GM19043 (cell line): ENCODE results near the gene DICER1.

ENCODE experiments used
- ATAC-seq: cut with Tn5 transposase; IDR thresholded peaks from one replicate; pipeline ENCODE4 v1.9.1; 2021; ENCODE audit warnings: low read depth; ENCODE audit not compliant: unreplicated experiment

DICER1 gene

GRCh38 chr14:95095996-95096395 lies 61.3 kb downstream of the DICER1 start:
- ATAC-seq, result no peak

DNA sequence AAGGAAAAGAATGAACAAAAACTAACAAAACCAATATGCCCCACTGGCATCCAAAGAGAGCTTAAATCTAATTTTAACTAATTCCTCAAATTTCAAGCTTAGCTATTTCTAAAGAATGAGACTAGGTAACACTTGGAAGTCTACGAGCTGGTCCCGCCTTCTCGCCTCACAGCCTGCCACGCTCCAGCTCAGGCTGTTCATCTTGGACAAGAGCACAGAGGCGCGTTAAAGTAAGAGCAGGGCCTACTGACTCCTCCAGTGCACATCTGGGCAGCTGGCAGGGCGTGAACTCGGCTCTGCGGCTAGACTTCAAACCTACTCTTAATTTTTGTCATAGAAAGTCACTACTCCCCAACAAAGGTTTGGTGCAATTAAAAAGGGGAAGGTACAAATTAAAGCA lies 64.6 kb downstream of the DICER1 start:
- no peak for ATAC-seq

DNA sequence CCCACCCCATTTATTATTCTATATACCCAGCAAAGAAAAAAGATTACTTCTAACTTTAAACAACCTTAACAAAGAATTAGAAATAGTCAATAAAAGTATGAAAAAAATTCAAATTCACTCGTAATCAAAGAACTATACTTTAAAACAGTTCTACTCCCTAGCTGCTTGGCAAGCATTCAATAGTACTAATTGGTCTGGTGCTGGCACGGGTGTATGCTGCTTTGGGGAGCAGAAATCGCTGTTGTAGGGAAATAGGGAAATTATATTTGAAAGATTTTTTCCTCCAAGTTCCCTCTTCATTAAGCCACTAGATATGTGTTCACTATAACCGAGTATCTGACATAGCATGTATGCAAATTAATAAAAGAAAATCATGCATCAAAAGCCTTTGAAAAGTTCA lies 65.7 kb downstream of the DICER1 start:
- ATAC-seq, result no peak

DNA sequence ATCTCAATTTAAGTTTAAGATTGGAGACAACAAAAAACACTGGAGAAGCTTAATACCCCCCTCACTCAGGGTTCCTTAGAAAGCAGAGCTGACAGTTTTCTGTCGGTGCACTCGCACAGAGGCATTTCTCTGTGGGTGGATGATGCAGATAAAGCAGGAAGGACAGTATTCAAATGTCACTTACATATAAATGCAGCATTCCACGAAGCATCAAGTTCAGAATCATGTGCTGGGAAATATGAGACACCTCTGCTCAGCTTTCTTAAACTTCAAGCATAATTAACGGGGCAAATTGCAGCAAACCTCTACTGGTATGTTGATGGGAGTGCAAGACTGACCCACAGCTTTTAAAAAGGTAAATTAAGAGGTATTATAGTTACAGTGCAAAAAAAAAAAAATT lies 68.7 kb downstream of the DICER1 start:
- no peak for ATAC-seq

GRCh38 chr14:95087619-95088018 lies 69.7 kb downstream of the DICER1 start:
- ATAC-seq, result no peak

DNA sequence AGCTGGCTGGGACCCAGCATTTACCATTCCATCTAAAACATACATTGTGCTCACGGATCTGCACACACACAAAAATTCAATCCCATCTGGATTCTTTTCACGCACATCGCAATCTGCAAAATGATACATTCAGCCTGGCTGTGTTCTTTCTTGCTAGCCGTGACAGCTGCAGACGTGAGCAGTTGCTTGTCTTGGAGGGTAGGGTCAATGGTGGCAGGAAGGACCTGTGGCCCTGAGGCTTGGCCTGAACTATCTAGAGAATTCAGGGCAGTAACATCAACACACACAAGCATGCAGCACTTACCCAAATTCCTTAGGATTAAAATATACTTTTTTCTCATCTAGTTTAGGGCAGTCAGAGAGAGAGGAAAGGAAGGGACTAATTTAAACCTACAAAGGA lies 72.0 kb downstream of the DICER1 start:
- no peak for ATAC-seq

DNA sequence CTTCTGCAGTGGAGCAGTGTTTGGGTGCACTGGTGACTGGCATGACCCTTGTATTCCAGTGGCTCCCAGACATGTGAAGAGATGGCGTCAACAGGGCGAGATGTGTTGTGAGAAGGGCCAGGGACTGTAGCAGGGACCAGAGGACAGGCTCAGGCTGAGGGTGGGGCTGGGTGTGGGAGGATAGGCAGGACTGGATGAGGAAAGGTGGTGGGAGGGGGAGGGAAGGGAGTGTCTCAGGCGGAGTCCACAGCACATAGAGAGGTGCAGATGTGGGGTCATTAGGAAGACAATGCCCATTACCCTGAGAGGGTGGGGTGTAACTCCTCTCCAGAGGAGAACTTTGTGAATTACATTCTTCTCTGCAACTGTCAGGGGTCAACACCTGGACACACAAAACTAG lies 78.5 kb downstream of the DICER1 start:
- ATAC-seq, result no peak

DNA sequence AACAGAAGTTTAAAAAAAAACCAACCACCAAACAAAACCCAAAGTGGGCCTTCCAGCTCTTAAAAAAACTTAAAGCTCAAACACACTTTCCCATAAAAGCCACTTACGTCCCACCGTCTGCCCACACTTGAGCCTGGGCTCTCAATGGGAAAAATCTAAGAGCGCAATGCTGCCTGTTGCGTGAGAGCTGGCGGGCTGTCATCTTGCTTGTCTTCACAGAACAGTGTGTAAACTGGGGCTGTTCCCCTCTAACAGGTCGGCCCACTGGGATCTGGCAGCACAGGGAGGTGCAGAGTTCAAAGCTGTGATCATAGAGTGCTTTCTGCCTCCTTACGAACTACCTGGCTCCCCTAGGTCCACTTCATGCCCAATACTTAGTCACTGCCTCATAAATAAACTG lies 80.0 kb downstream of the DICER1 start:
- no peak for ATAC-seq

DNA sequence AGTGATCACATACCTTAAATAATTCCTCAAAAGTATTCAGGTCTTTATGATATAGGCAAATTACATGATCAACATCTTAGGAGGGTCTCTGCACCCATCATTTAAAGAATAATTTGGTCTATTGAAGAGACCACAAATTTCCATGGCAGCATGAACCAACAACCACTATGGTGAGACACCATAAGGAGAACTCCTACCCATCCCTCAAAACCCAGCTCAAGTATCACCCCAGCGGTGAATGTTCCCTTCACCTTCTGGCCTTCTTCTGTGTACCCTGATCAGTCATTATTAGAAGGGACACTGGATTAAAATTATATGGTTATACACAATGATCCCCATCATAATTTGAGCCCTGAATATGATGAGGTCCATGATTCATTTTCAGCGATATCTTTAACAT lies 81.5 kb downstream of the DICER1 start:
- ATAC-seq, result no peak

GRCh38 chr14:95073947-95074346 lies 83.4 kb downstream of the DICER1 start:
- ATAC-seq, result no peak

DNA sequence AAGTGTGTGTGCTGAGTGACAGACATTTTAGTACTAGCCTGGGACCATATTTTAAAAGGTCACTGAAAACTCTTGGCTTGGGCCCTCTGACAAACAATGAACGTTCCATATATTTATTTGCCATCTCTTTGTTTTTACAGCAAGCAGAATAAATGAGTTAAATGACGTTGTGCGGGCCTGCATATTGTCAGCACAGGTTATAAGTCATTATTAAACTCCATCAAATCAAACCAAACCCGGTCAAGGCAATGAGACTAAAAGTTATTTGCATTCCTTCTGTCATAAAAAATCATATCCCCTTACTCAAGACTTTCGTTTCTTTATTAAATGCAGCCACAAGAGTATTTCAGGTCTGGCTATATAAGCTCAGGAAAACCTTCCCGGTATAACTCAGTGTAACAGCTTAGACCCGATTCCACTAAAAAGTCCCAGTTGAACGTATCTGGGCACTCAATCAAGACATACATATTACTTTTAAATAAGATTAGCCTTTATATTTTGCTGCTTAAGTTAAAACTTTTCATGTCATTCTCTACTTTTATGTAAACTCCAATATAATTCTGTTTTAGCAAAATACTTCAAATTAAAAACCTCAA lies 84.9 kb downstream of the DICER1 start:
- ATAC-seq, result no peak

GRCh38 chr14:95071649-95072280 lies 85.6 kb downstream of the DICER1 start:
- ATAC-seq, result no peak

- no peak for ATAC-seq
Observed at GRCh38 chr14:95070748-95071435, 86.4 kb downstream of the DICER1 start.

- no peak for ATAC-seq
Observed at GRCh38 chr14:95069547-95069946, 87.8 kb downstream of the DICER1 start.

- no peak for ATAC-seq
Observed at GRCh38 chr14:95069018-95069417, 88.3 kb downstream of the DICER1 start.

- no peak for ATAC-seq
Observed at GRCh38 chr14:95068521-95068920, 88.8 kb downstream of the DICER1 start.

DNA sequence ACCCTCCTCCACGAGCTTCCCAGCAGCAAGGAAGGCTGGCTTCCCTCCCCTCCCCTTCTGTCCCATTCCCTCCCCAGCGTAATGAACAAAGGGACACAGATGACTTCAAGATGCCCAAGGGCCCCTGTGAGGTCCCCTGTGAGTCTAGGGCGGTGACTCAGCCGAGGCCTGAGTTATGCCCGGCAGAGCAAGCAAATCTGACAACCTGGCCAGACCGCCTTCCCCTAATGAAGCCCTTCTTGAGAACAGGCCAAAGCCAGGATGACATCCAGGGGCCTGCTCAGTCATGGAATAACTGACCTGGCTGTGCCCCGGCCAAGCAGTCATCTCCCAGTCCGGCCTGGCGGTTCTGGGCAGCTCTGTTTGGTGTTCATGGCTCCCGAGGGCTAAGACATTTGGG lies 89.2 kb downstream of the DICER1 start:
- ATAC-seq, result no peak

DNA sequence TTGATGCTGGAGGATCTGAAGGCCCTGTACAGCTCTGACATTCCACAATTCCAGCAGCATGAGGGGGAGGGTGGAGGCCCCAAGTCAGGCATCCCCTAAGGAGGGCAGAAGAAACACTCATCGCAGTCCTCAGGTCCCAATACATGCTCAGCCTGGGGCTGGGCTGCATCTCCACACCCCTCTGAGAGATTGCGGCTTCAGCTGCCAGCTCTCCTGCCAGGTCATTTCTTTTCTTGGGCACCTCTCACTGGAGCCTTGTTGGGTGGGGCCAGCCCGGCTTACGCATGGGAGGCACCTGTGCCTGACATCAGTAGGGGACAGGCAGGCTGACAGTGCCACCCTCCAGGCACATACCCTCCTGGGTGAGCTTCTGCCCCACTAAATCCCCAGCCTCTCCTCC lies 89.8 kb downstream of the DICER1 start:
- ATAC-seq, result no peak

- no peak for ATAC-seq
Observed at GRCh38 chr14:95066427-95066986, 90.8 kb downstream of the DICER1 start.

- no peak for ATAC-seq
Observed at GRCh38 chr14:95065411-95065810, 91.9 kb downstream of the DICER1 start.

DNA sequence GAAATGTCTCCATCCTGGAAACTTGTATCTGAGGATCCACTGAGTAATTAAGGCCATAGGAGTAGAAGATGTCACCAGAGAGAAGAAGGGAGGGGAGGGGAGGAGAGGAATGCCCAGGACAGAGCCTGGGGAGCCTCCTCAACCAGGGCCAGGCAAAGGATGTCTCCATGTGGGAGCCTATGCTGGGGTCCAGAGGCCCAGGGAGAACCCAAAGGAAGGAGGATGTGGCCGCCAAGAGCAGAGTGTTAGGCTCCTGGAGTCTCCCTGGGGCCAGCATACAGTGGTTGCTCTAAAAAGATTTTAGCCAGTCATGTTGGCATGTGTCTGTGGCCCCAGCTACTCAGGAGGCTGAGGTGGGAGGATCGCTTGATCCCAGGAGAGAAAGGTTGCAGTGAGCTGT lies 92.6 kb downstream of the DICER1 start:
- no peak for ATAC-seq

GRCh38 chr14:95064256-95064655 lies 93.1 kb downstream of the DICER1 start:
- no peak for ATAC-seq
